Measurements from ENCODE around the gene ZNF213.
"Not testable (repeated sequence)": the region's sequence is repeated elsewhere in the genome, so short reads cannot be mapped to it uniquely, and the experiment has no call there.

ZNF213 gene

DNA sequence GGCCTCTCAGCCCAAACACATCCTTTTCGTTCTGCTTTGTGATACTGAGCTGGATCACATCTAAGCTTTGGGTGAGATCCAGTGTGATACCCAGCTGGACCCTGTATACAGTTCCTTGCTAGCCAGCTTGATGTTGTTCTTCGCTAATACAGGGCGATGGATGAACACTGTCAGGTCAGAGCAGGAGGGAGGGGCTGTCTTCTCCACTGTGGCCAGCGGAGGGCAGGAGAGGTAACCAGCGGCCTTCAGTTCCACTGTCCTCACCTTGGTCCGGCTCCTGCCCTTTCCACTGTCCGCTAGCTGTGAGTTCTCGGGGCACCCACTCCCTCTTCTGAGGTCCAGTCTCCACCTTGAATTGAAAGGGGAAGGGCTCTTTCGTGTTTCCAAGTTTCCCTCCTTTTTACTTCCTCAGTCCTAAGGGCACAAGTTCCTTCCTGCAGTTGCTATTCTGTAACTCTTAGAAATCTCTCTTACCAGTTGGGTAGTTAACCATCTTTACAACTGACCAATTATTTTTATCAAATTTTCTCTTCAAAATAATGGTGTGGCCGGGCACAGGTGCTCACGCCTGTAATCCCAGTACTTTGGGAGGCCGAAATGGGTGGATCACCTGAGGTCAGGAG, 3.0 kb upstream of the ZNF213 start:
- Histone ChIP-seq H3K4me3 (ENCODE audit: insufficient read depth, low read depth, low read length, poor library complexity, severe bottlenecking) (no peak overlapping the region), H3K27me3 (replicated peaks; ENCODE audit: control insufficient read depth, insufficient read depth, low read length, poor library complexity, severe bottlenecking) (no peaks in the 10 kb centered on the region), H3K4me1 (ENCODE audit: control insufficient read depth, insufficient read depth, low read length, poor library complexity, severe bottlenecking) (peaks cover 34% of the 10 kb centered on the region), H3K9me3 (ENCODE audit: control insufficient read depth, low read length) (no peaks in the 10 kb centered on the region), H3K36me3 (ENCODE audit: control insufficient read depth, insufficient read depth, low read length) (no peaks in the 10 kb centered on the region), H3K27ac (ENCODE audit: insufficient read depth, low read length, poor library complexity, severe bottlenecking) (no peak overlapping the region)
- no peak for DNase-seq

DNA sequence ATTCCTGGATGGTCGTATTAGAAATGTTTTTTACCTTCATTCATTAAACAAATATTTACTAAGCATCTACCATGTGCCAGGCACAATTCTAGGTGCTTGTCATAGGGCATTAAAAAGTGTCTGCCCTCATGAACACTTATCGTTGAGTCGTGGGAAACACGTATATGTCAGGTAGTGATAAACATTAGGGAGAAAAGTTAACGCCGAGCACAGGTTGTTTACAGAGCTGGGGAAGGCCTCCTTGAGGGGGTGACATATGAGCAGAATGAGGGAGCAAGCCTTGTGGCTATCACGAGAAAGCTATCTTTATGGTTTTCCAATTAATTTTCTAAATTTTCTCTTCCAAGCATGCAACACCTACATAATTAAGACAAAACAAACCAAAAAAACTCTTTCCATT, 985 bp upstream of the ZNF213 start:
- no peak for DNase-seq
- Histone ChIP-seq H3K4me3 (ENCODE audit: insufficient read depth, low read depth, low read length, poor library complexity, severe bottlenecking) (peak overlapping the region; percentile 89), H3K36me3 (ENCODE audit: control insufficient read depth, insufficient read depth, low read length) (peaks cover 2% of the 10 kb centered on the region), H3K4me1 (ENCODE audit: control insufficient read depth, insufficient read depth, low read length, poor library complexity, severe bottlenecking) (peaks cover 27% of the 10 kb centered on the region), H3K27me3 (replicated peaks; ENCODE audit: control insufficient read depth, insufficient read depth, low read length, poor library complexity, severe bottlenecking) (no peaks in the 10 kb centered on the region), H3K9me3 (ENCODE audit: control insufficient read depth, low read length) (no peaks in the 10 kb centered on the region), H3K27ac (ENCODE audit: insufficient read depth, low read length, poor library complexity, severe bottlenecking) (peak overlapping the region; percentile 96)

DNA sequence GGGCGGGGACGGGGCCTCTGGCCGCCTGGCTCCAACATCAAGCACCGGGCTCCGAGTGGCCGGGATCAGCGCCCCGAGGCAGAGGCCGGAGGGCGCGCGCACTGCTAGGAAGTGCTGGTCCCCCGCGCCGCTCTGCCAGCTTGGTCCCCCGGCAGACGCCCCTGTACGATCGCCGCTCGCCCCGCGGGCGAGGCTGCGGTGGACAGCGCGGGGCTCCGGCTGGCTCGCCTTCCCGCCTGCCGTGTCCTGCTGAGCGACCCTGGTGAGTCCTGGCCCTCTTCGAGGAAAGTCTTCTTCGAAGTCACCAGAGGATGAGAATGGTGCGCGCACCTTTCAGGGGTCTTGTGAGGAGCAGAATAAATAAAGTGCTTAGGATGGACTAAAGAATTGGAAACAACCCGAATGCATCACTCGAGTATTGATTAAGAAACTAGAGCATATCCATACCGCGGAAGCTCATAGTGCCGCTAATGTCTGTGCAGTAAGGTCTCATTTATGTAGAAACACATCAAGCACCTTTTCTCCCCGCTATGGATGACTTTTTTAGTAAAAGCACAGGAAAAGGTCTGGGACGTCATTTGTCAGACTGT, 392 bp downstream of the ZNF213 start:
- peaks cover 18% of the 10 kb centered on the region for H3K4me1 ChIP-seq (ENCODE audit: control insufficient read depth, insufficient read depth, low read length, poor library complexity, severe bottlenecking)
- peaks cover 9% of the 10 kb centered on the region for H3K36me3 ChIP-seq (ENCODE audit: control insufficient read depth, insufficient read depth, low read length)
- no peak for DNase-seq
- no peaks in the 10 kb centered on the region for H3K9me3 ChIP-seq (ENCODE audit: control insufficient read depth, low read length)
- peak overlapping the region; percentile 85 for H3K27ac ChIP-seq (ENCODE audit: insufficient read depth, low read length, poor library complexity, severe bottlenecking)
- H3K27me3 ChIP-seq (replicated peaks; ENCODE audit: control insufficient read depth, insufficient read depth, low read length, poor library complexity, severe bottlenecking) = no peaks in the 10 kb centered on the region
- H3K4me3 ChIP-seq (ENCODE audit: insufficient read depth, low read depth, low read length, poor library complexity, severe bottlenecking) = peak overlapping the region; percentile 99

DNA sequence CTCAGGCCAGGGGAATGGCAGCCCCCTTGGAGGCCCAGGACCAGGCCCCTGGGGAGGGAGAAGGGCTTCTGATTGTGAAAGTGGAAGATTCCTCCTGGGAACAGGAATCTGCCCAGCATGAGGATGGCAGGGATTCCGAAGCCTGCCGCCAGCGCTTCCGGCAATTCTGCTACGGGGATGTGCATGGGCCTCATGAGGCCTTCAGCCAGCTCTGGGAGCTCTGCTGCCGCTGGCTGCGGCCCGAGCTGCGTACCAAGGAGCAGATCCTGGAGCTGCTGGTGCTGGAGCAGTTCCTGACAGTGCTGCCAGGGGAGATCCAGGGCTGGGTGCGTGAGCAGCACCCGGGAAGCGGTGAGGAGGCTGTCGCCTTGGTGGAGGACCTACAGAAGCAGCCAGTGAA, 2.4 kb downstream of the ZNF213 start:
- Histone ChIP-seq H3K27ac (ENCODE audit: insufficient read depth, low read length, poor library complexity, severe bottlenecking) (no peak overlapping the region), H3K9me3 (ENCODE audit: control insufficient read depth, low read length) (no peaks in the 10 kb centered on the region), H3K27me3 (replicated peaks; ENCODE audit: control insufficient read depth, insufficient read depth, low read length, poor library complexity, severe bottlenecking) (no peaks in the 10 kb centered on the region), H3K4me1 (ENCODE audit: control insufficient read depth, insufficient read depth, low read length, poor library complexity, severe bottlenecking) (peaks cover 18% of the 10 kb centered on the region), H3K4me3 (ENCODE audit: insufficient read depth, low read depth, low read length, poor library complexity, severe bottlenecking) (no peak overlapping the region), H3K36me3 (ENCODE audit: control insufficient read depth, insufficient read depth, low read length) (peaks cover 16% of the 10 kb centered on the region)
- no peak for DNase-seq

DNA sequence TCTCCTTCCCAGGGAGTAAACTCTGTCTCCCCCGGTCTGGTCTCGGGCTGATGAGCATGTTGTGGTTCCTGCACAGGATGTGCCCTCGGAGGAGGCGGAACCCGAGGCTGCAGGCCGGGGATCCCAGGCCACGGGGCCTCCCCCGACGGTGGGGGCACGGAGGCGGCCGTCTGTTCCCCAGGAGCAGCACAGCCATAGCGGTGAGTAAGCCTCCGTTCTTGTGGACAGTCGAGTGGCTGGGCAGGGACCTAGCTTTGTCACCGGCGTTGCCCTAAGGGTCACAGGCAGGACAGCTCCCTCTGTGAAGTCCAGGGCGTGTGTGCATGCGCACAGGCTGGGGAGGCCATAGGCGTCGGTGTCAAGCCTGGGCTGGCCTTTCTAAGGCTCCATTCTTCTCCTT, 3.5 kb downstream of the ZNF213 start:
- peaks cover 18% of the 10 kb centered on the region for H3K4me1 ChIP-seq (ENCODE audit: control insufficient read depth, insufficient read depth, low read length, poor library complexity, severe bottlenecking)
- H3K36me3 ChIP-seq (ENCODE audit: control insufficient read depth, insufficient read depth, low read length) = peaks cover 22% of the 10 kb centered on the region
- DNase-seq = no peak
- no peak overlapping the region for H3K27ac ChIP-seq (ENCODE audit: insufficient read depth, low read length, poor library complexity, severe bottlenecking)
- no peaks in the 10 kb centered on the region for H3K9me3 ChIP-seq (ENCODE audit: control insufficient read depth, low read length)
- no peak overlapping the region for H3K4me3 ChIP-seq (ENCODE audit: insufficient read depth, low read depth, low read length, poor library complexity, severe bottlenecking)
- no peaks in the 10 kb centered on the region for H3K27me3 ChIP-seq (replicated peaks; ENCODE audit: control insufficient read depth, insufficient read depth, low read length, poor library complexity, severe bottlenecking)

DNA sequence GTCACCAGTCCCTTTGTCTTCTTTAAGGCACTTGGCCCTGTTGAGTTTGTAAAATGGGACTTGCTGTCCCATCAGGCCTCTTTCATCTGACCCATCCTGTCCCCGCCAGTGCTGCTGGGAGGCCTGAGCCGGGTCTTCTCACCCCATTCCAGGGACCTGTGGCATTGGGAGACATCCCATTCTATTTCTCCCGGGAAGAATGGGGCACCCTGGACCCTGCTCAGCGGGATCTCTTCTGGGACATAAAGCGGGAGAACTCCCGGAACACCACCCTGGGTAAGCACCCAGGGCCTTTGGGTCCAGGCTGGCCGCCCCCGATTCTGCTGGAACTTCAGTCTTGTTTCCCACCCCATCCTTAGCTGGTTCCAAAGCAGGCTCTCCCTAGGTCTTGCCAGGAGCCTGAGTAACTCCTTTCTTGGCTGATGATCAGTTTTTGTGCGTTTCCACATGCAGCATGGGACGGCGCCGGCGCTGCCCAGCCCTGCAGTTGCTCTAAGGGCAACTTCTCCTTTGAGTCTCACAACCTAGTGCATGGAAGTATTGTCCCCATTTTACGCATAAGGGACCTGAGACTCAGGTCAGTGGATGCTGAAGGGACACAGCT, 4.1 kb downstream of the ZNF213 start:
- DNase-seq = no peak
- peaks cover 16% of the 10 kb centered on the region for H3K4me1 ChIP-seq (ENCODE audit: control insufficient read depth, insufficient read depth, low read length, poor library complexity, severe bottlenecking)
- no peaks in the 10 kb centered on the region for H3K9me3 ChIP-seq (ENCODE audit: control insufficient read depth, low read length)
- no peak overlapping the region for H3K27ac ChIP-seq (ENCODE audit: insufficient read depth, low read length, poor library complexity, severe bottlenecking)
- no peak overlapping the region for H3K4me3 ChIP-seq (ENCODE audit: insufficient read depth, low read depth, low read length, poor library complexity, severe bottlenecking)
- H3K36me3 ChIP-seq (ENCODE audit: control insufficient read depth, insufficient read depth, low read length) = peaks cover 22% of the 10 kb centered on the region
- H3K27me3 ChIP-seq (replicated peaks; ENCODE audit: control insufficient read depth, insufficient read depth, low read length, poor library complexity, severe bottlenecking) = no peaks in the 10 kb centered on the region

DNA sequence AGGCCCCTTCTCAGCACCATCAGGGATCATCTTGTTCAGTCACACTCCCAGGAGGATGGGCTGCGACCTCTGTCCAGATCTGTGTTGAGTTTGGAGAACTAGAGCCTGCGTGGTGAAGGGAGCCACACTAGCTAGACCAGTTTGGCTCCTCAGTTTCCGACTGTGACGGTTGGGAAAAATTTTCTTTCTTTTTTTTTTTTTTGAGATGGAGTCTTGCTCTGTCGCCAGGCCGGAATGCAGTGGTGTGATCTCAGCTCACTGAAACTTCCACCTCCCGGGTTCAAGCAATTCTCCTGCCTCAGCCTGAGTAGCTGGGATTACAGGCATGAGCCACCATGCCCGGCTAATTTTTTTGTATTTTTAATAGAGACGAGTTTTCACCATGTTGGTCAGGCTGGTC, 4.7 kb downstream of the ZNF213 start:
- not testable (repeated sequence) for H3K4me3 ChIP-seq (ENCODE audit: insufficient read depth, low read depth, low read length, poor library complexity, severe bottlenecking); DNase-seq; H3K27ac ChIP-seq (ENCODE audit: insufficient read depth, low read length, poor library complexity, severe bottlenecking); H3K9me3 ChIP-seq (ENCODE audit: control insufficient read depth, low read length); H3K27me3 ChIP-seq (replicated peaks; ENCODE audit: control insufficient read depth, insufficient read depth, low read length, poor library complexity, severe bottlenecking)
- Histone ChIP-seq H3K4me1 (ENCODE audit: control insufficient read depth, insufficient read depth, low read length, poor library complexity, severe bottlenecking) (peaks cover 10% of the 10 kb centered on the region), H3K36me3 (ENCODE audit: control insufficient read depth, insufficient read depth, low read length) (peaks cover 22% of the 10 kb centered on the region)

DNA sequence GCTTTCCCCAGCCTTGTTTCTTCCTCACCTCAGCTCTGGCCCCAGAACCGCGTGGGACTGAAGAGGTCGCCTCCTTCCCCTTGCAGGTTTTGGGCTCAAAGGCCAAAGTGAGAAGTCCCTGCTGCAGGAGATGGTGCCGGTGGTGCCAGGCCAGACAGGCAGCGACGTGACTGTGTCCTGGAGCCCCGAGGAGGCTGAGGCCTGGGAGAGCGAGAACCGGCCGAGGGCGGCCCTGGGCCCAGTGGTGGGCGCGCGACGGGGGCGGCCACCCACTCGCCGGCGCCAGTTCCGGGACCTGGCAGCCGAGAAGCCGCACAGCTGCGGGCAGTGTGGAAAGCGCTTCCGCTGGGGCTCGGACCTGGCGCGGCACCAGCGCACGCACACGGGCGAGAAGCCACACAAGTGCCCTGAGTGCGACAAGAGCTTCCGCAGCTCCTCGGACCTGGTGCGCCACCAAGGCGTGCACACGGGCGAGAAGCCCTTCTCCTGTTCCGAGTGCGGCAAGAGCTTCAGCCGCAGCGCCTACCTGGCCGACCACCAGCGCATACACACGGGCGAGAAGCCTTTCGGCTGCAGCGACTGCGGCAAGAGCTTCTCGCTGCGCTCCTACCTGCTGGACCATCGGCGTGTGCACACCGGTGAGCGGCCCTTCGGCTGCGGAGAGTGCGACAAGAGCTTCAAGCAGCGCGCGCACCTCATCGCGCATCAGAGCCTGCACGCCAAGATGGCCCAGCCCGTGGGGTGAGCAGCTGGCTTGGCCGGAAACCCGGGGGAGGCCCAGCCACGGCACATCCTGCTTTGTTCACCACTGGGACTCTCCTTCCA, 6.0 kb downstream of the ZNF213 start:
- H3K4me1 ChIP-seq (ENCODE audit: control insufficient read depth, insufficient read depth, low read length, poor library complexity, severe bottlenecking) = peaks cover 4% of the 10 kb centered on the region
- peaks cover 22% of the 10 kb centered on the region for H3K36me3 ChIP-seq (ENCODE audit: control insufficient read depth, insufficient read depth, low read length)
- no peak overlapping the region for H3K27ac ChIP-seq (ENCODE audit: insufficient read depth, low read length, poor library complexity, severe bottlenecking)
- no peak for DNase-seq
- no peak overlapping the region for H3K4me3 ChIP-seq (ENCODE audit: insufficient read depth, low read depth, low read length, poor library complexity, severe bottlenecking)
- no peaks in the 10 kb centered on the region for H3K27me3 ChIP-seq (replicated peaks; ENCODE audit: control insufficient read depth, insufficient read depth, low read length, poor library complexity, severe bottlenecking)
- H3K9me3 ChIP-seq (ENCODE audit: control insufficient read depth, low read length) = no peaks in the 10 kb centered on the region

DNA sequence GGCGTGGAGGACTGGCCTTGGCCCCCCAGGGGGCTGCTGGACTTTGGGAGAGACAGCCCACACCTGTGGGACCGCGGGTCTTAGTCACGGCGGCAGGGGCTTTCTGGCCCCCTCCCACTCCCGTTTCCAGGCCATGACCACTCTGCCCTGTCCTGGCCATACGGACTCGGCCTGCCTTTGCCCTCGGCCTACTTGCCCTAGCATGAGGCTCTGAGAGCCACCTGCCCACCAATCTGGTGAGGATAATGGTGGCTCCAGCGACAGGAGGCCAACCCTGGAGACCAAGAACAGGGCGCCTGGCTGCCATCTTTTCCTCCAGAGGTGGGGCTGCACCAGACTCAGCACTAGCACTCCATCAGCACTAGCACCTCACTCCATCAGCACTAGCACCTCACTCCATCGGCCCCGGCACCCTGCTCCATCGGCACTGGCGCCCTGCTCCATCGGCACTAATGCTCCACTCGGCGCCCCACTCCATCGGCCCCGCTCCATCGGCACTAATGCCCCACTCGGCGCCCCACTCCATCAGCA, 7.0 kb downstream of the ZNF213 start:
- no peak overlapping the region for H3K27ac ChIP-seq (ENCODE audit: insufficient read depth, low read length, poor library complexity, severe bottlenecking)
- no peak overlapping the region for H3K4me3 ChIP-seq (ENCODE audit: insufficient read depth, low read depth, low read length, poor library complexity, severe bottlenecking)
- peaks cover 22% of the 10 kb centered on the region for H3K36me3 ChIP-seq (ENCODE audit: control insufficient read depth, insufficient read depth, low read length)
- DNase-seq = no peak
- H3K4me1 ChIP-seq (ENCODE audit: control insufficient read depth, insufficient read depth, low read length, poor library complexity, severe bottlenecking) = no peaks in the 10 kb centered on the region
- H3K27me3 ChIP-seq (replicated peaks; ENCODE audit: control insufficient read depth, insufficient read depth, low read length, poor library complexity, severe bottlenecking) = no peaks in the 10 kb centered on the region
- H3K9me3 ChIP-seq (ENCODE audit: control insufficient read depth, low read length) = no peaks in the 10 kb centered on the region

Data from effector memory CD4-positive, alpha-beta T cell (primary cell).